Forelimb muscle (tissue), 1 donor: ENCODE data around the gene GPR156. TPM values are rescaled to one million over a fixed set of nuclear protein-coding genes. Genes with fewer than 3 reads are reported as not detected.
A peak's percentile ranks its signal among the peaks of the same experiment; 100 is the strongest.
"Not testable (repeated sequence)": the region's sequence is repeated elsewhere in the genome, so short reads cannot be mapped to it uniquely, and the experiment has no call there.

Experiments
- DNase-seq: peaks from one replicate; pipeline ENCODE4 v3.0.0-alpha.2; 2013; ENCODE audit warnings: low read depth
- polyA plus RNA-seq: library from polyadenylated mRNA; unstranded; fragments of 120-200 nt; gene quantifications from one replicate; pipeline ENCODE4 v1.2.1, GENCODE V29; 2013; ENCODE audit not compliant: insufficient read length

The GPR156 gene
- polyA plus RNA-seq = 1.7 TPM

- DNase-seq = no peak
These were observed at the start of gene GPR156 for GRCh38 chr3:120284747-120285507. TSS of gene GPR156 (minus strand) at chr3:120285222. CDS start at chr3:120244098, 41,124 bp downstream.

DNA sequence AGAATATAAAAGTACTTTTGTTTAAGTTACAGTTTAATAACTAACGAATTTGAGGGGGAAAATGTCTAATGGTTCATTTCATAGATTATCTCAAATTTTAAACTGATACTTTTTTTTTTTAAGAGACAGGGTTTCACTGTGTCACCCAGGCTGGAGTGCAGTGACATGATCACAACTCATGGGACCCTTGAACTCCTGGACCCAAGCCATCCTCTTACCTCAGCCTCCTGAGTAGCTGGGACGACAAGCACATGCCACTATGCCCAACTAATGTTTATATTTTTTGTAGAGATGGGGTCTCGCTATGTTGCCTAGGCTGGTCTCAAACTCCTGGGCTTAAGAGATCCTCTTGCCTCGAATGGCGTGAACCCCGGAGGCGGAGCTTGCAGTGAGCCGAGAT is 47.6 kb upstream of the GPR156 start:
- no peak for DNase-seq

DNA sequence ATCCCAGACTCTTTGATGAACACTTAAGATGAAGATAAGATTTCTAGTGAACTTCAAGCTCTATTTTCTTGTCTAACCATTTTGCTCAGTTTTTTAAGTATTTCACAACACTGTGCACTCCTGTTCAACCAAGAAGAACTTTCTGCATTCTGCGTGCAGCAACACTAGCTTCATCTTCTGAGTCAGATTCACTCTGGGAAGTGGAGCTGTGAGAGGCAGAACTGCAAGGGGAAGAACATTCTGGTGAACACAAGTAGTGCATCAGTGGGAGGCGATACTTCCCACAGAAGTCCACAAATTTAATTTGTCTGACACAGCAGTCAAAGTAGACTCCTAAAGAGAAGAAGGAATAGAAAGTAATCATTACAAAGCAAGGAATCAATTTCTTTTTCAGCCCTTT is 46.1 kb upstream of the GPR156 start:
- DNase-seq = no peak

DNA sequence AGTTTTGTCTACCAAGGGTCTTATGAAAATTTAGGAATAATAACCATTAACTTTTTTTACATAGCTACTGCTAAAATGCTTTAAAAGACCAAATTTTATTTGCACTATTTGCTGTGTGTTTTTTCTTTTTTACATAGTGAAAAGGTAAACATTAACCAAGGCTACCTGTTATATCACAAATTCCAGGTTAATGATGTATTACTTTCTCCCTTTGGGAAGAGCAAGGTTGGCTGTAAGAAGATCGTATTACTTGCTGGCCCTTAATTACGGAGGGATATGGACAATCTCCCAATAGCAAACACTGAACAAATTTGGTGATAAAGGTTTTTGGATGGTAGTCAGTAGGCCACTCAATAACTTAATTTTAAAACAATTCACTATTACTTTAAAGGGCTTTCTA is 41.8 kb upstream of the GPR156 start:
- DNase-seq = no peak

DNA sequence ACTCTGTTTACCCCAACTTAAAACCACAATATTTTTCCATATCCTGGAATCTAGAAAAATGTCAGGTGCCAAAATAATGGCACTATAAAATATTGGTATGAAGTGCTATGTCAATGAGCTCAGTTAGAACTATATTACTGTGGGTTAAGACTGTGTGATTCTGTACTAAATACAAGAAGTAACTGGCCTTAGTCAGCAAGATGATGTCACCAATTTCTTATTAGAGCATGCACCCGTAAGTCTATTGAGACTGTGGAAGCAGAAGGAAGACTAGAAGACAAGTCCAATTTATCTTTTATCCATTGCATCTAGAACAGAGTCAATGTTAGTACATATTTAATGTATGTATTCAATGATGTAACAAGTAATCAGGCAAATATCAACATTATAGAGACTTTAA is 39.2 kb upstream of the GPR156 start:
- no peak for DNase-seq

DNA sequence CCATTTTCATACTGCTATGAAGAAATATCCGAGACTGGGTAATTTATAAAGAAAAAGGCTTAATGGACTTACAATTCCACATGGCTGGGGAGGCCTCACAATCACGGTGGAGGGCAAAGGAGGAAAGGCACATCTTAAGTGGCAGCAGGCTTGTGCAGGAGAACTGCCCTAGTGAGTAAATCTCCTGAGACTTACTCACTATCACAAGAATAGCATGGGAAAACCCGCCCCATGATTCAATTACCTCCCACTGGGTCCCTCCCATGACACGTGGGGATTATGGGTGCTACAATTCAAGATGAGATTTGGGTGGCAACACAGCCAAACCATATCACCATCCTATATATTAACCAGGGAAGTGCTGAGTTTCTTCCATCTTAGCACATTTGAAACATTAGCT is 38.7 kb upstream of the GPR156 start:
- DNase-seq = not testable (repeated sequence)

GRCh38 chr3:120311863-120312794 is 27.1 kb upstream of the GPR156 start:
- DNase-seq = no peak

DNA sequence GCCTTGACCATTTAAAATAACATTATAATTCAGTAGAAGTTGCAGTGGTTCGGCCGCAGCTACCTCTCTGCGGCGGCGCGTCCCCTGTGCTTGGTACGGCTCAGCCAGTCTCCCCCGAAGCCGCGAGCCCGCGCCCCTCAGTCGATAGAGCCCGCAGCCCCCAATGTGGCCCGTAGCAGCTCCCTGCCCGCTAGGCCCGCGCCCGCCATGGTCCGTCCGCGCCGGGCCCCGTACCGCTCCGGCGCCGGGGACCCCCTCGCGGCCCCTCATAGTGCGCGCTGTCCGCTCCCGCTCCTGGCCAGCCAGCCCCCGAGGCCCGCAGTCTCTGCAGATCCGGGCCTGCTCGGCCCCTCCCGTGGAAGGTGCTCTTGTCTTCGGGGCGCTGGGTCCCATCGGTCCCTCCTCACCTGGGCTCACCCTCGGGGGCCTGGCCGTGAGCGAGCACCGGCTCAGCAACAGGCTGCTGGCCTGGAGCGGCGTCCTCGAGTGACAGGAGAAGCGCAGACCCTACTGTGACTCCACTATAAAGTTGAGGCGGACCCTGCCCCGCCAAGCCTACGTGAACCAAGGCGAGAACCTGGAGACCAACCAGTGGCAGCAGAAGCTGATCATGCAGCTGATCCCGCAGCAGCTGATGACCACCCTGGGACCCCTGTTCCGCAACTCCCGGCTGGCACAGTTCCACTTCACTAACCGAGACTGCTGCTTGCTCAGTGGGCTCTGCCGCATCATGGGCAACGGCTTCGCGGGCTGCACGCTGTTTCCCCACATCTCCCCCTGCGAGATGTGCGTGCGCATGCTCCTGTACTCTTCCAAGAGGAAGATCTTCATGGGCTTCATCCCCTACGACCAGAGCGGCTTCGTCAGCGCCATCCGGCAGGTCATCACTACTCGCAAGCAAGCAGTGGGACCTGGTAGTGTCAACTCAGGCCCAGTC is 21.8 kb upstream of the GPR156 start:
- no peak for DNase-seq

GRCh38 chr3:120304616-120305015 is 19.6 kb upstream of the GPR156 start:
- no peak for DNase-seq

GRCh38 chr3:120302361-120302760 is 17.3 kb upstream of the GPR156 start:
- DNase-seq = peak; percentile 2

GRCh38 chr3:120300971-120301370 is 15.9 kb upstream of the GPR156 start:
- DNase-seq = no peak

GRCh38 chr3:120299403-120299802 is 14.4 kb upstream of the GPR156 start:
- no peak for DNase-seq

GRCh38 chr3:120298996-120299395 is 14.0 kb upstream of the GPR156 start:
- DNase-seq = no peak

DNA sequence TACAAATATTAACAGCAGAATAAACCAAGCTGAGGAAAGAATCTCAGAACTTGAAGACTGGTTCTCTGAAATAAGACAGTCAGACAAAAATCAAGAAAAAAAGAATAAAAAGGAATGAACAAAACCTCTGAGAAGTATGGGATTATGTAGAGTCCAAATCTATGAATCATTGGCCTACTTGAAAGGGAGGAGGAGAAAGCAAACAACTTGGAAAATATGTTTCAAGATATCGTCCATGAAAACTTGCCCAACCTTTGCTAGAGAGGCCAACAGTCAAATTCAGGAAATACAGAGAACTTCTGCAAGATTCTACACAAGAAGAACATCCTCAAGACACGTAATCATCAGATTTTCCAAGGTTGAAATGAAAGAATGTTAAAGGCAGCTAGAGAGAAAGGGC is 6.5 kb upstream of the GPR156 start:
- not testable (repeated sequence) for DNase-seq

- no peak for DNase-seq
These were observed 4.6 kb upstream of the GPR156 start for GRCh38 chr3:120289636-120290035.

GRCh38 chr3:120286465-120286864 is 1.4 kb upstream of the GPR156 start:
- no peak for DNase-seq

DNA sequence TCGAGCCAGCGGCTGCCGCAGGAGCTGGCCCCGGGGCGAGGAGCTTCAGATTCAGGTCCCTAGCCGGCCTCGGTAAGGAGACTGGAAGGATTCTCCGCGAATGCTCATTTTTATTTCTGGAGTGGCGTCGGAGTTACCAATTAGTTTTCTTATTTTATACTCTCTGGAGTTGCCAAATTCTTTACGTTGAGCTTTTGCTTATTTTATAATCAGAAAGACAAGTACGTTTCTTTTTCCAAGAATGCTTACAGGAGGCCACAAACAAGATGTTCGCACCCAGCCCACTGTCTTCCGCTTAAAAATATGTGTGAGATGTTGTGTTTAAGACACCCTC is 453 bp upstream of the GPR156 start:
- no peak for DNase-seq

GRCh38 chr3:120281261-120281660 is 3.8 kb downstream of the GPR156 start:
- DNase-seq = no peak

- DNase-seq = no peak
These were observed 4.5 kb downstream of the GPR156 start for GRCh38 chr3:120280566-120280965.

GRCh38 chr3:120280026-120280425 is 5.0 kb downstream of the GPR156 start:
- DNase-seq = no peak

DNA sequence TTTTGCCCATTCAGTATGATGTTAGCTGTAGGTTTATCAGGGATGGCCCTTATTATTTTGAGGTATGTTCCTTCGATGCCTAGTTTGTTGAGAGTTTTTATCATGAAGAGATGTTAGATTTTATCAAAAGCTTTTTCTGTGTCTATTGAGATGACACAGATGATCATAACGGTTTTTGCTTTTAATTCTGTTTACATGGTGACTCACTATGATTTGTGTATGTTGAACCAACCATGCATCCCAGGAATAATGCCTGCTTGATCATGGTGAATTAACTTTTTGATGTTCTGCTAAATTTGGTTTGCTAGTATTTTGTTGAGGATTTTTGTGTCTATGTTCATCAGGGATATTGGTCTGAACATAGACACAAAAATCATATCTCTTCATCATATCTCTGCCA is 8.3 kb downstream of the GPR156 start:
- DNase-seq = no peak

DNA sequence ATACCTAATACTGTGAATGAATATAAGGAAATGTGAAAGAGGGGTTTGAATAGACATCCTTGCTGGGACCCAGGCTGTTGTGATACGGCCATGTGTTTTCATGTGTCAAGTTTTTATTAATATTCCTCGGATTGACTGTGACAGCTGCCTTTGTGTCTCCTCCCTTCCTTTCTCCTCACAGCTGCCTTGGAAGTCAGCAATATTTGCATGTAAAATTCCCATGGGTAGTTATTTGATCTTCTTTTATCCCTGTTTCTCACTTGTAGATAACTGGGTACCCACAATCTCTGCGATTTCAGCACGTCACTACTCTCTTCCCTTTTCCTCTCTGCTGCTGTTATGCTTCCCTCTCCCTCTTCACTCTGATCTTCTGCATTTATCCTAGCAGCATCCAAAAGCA is 9.4 kb downstream of the GPR156 start:
- no peak for DNase-seq
